HS-5 (cell line): Measurements from ENCODE around the gene MORF4L1.
"Not testable (repeated sequence)": the region's sequence is repeated elsewhere in the genome, so short reads cannot be mapped to it uniquely, and the experiment has no call there.

ENCODE experiments used
- DNase-seq: peaks from one replicate; pipeline ENCODE4 v3.0.0-alpha.2; 2012; ENCODE audit warnings: low read depth

MORF4L1 gene, protein sequence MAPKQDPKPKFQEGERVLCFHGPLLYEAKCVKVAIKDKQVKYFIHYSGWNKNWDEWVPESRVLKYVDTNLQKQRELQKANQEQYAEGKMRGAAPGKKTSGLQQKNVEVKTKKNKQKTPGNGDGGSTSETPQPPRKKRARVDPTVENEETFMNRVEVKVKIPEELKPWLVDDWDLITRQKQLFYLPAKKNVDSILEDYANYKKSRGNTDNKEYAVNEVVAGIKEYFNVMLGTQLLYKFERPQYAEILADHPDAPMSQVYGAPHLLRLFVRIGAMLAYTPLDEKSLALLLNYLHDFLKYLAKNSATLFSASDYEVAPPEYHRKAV

DNA sequence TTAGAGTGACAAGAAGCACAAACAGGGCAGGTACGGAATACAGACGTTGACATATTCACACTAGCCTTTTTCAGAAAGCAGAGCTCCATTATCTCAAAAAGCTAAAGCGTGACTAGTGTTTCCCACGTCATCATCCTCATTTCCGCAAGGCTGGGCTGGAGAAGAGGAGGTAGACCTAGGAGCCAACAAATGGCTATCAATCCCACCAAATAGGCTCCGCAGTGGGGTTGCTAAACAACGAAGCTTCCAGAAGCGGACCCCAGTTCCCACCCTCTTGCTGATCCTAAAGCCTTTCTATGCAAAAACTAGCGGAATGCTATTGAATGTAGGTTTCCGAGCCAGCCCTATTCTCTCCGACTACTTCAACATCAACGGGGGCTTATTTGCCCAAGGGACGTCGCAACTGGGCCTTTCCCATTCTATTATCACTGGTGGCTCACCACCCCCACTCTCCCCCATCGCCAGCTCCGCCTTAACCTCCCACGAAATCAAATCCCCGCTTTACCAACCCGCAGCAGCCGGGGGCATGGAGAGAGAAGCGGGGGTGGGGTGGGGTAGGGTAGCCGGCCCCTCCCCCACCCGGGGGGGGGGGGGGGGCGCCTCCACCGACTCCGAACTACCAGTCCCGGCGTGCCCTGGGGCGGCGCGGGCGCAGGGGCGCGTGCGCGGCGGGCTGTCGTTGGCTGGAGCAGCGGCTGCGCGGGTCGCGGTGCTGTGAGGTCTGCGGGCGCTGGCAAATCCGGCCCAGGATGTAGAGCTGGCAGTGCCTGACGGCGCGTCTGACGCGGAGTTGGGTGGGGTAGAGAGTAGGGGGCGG is at the start of gene MORF4L1:
MORF4L1 (plus strand) TSS at position 736 of the 817 bp plus-strand sequence. CDS start 128 bp downstream, outside the sequence.
- DNase-seq = peak; percentile 58

GRCh38 chr15:78828920-78829319 is 43.8 kb upstream of the MORF4L1 start:
- no peak for DNase-seq

DNA sequence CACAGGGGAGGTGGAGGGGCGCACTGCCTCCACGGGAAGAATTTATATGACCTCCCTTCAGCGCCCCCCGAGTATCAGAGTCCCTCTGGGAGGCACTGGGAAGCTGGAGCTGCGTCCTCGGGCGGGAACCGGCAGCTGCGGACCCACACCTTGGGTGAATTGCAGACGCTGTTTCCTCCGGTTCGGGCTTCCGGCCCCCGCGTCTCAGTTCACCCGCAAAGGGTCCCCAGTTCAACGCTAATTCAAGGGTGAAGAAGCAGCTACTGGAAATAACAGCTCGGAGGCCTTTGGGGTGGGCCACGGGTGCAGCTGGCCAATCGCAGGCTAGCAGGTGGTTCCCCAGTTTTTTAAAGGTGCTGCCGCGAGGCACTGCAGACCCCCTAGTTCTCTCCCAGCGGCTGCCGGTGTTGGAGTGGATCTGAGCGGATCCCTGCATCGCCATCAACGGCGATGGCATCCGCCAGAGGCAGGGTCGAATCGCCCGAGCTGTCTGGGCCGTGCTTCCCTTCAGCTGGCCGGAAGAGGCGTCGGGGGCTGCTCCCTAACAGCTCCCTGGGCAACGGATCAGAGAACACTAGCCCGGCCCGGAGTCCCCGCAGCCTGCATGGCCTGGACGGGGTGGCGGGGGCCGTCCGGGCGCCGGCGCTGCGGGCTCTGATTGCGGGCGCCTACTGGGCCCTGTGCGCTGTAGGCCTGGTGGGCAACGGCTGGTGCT is 42.0 kb upstream of the MORF4L1 start:
- DNase-seq = no peak

GRCh38 chr15:78831229-78832207 is 41.2 kb upstream of the MORF4L1 start:
- DNase-seq = no peak

DNA sequence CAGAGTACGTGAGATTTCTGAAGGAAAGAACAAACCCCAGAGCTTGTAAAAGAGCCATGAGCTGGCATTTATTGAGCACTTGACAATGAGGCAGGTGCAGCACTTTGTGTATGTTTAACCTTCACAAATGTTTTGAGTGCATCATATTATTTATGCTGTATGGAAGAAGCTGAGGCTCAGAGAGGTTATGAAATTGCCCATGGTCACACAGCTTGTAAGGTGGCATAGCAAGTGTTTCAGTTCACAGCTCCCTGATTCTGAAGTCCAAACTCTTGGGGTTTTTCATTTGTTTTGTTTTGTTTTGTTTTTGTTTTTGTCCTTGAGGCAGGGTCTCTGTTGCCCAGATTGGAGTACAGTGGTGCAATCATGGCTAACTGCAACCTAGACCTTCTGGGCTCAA is 36.4 kb upstream of the MORF4L1 start:
- no peak for DNase-seq

DNA sequence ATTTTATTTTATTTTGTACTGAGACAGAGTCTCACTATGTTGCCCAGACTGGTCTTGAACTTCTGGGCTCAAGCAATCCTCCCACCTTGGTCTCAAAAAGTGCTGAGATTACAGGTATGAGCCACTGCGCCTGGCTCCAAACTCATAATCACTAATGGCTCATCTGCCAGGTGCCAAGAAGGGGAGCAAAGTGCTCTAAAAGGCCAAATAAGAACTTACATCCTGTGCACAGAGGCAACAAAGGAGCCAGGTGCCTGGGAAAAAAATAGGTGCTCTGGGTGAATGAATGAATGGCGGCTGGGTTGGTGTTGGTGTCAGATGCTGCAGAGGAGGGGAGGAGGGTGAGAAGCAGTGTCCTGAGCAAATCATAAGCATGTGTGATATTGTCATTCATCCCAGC is 35.6 kb upstream of the MORF4L1 start:
- DNase-seq = no peak

DNA sequence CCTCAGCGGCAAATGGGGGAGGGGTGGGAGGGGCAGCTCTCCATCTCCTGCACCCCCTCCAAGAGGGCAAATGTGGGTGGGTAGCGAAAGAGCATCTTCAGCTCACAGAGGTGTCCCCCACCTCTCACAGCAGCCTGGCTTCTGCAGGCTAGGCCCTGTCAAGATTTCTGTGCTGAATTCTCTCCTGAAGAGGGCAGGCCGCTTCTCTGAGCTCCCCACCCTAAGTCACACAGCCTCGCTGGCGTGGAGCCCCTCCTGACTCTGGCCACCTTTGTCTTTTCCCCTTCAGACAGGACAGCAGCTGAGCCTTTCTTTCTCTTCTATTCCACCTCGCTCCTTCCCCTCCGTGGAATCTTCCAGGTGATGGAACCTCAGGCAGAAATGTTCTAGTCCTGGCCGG is 35.1 kb upstream of the MORF4L1 start:
- no peak for DNase-seq

DNA sequence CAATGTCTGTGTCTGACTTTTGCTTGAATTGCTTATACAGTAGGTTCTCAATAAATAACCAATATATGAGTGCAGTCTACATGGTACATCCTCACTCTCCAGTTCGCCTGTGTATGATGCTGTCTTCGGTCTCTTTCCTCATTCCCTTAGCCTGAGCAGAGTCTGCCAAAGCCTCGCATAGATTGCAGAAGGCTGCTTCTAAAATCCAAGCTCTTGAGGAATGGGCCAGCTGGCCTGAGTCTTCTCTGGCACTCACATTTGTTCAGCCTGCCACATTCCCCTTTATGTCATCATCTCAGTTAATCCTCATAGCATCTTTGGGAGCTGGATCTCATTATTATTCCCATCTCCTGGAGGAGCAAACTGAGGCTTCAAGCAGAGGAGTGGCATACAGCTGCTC is 34.2 kb upstream of the MORF4L1 start:
- no peak for DNase-seq

- DNase-seq = not testable (repeated sequence)
These were observed 33.5 kb upstream of the MORF4L1 start for GRCh38 chr15:78839151-78839550.

DNA sequence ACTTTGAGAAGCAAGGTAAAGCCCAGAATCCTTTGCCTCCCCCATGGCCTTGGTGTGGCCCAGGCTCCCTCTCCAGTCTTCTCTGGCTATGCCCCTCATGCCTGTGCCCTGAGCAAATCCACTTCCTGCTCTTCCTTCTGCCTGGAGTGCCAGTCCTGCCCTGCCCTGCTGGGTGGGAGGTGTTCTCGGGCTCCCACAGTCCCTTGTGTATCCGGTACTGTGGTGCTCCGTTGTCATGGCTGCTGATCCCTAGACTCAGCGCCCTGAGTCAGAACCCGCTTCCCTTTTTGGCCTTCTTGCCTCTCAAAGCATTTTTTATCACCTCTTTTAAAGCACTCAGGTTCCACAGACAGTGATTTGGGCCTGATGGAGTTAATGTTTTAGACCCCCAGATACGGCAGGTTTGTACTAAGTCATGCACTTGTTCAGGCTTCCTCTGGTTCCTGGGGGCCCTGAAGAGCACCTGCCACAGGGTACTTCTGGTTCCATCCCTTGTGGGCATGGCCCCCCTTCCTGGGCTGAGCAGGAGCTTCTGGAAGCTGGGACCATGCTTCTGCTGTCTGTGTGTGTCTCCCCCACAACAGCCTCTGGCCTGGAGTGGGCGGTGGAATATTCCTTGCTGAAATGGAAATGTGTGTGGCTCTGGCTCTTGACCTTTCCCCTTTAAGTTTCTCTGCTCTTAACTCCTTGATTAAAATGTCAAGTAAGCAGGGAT is 31.9 kb upstream of the MORF4L1 start:
- no peak for DNase-seq

DNA sequence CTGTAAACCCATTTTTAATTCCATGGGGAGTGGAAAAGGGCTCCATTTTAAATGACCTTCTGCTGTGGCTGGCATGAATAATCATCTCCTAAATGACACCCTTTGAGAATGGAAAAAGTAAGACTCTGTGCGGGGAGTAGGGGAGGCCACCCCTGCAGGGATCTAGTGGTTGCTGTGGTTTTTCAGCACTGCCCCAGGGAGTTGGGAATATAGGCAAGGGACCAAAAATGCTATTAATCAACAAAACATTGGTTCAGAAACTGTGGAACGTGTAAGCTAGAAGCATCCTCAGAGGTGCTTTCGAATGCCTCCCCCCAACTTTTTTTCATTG is 31.3 kb upstream of the MORF4L1 start:
- no peak for DNase-seq

DNA sequence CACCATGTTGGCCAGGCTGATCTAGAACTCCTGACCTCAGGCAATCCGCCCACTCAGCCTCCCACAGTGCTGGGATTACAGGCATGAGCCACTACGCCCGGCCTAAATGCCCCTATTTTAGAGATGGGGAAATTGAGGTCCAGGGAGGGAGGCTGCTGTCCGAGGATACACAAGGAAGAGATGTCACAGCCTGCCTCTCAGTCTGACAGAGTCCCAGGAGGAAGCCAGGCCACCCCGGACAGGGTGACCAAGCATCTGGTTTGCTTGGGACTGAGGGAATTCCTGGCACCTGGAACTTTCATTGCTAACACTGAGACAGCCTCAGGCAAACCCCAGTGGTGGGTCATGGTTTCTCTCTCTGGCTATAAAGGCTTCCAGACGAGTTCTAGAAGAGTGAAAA is 30.8 kb upstream of the MORF4L1 start:
- no peak for DNase-seq

GRCh38 chr15:78842519-78842918 is 30.2 kb upstream of the MORF4L1 start:
- DNase-seq = no peak

- not testable (repeated sequence) for DNase-seq
These were observed 25.8 kb upstream of the MORF4L1 start for GRCh38 chr15:78846906-78847305.

DNA sequence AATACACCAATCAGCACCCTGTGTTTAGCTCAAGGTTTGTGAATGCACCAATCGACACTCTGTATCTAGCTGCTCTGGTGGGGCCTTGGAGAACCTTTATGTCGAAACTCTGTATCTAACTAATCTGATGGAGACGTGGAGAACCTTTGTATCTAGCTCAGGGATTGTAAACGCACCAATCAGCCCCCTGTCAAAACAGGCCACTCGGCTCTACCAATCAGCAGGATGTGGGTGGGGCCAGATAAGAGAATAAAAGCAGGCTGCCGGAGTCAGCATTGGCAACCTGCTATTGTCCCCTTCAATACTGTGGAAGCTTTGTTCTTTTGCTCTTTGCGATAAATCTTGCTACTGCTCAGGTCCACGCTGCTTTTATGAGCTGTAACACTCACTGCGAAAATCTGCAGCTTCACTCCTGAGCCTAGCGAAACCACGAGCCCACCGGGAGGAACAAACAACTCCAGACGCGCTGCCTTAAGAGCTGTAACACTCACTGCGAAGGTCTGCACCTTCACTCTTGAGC is 25.2 kb upstream of the MORF4L1 start:
- not testable (repeated sequence) for DNase-seq

- DNase-seq = no peak
These were observed 22.3 kb upstream of the MORF4L1 start for GRCh38 chr15:78850352-78850751.

- DNase-seq = no peak
These were observed 21.5 kb upstream of the MORF4L1 start for GRCh38 chr15:78850941-78851755.

DNA sequence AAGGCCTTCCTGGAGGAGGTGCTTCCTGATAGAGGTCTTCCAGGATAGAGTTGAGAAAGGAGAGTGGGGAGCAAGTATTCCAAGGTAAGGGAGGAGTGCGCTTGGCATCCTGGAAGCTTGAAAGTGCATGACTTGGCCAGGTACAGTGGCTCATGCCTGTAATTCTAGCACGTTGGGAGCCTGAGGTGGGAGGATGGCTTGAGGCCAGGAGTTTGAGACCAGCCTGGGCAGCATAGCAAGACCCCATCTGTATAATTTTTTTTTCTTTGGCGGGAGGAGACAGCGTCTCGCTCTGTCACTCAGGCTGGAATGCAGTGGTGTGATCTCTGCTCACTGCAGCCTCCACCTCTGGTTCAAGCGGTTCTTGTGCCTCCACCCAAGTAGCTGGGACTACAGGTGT is 19.2 kb upstream of the MORF4L1 start:
- DNase-seq = no peak

- no peak for DNase-seq
These were observed 17.8 kb upstream of the MORF4L1 start for GRCh38 chr15:78854833-78855372.

DNA sequence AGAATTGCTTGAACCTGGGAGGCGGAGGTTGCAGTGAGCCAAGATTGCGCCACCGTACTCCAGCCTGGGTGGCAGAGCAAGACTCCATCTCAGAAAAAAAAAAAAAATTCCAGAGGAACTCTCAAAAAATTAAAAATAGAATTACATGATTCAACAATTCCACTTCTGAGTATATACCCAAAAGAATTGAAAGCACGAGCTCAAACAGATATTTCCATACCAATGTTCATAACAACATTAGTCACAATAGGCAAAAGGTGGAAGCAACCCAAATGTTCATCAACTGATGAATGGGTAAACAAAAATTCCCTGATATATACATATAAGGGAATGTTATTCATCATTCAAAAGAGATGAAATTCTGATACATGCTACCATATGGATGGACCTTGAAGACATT is 16.9 kb upstream of the MORF4L1 start:
- DNase-seq = peak; percentile 82
